ENCODE results near the gene WIF1. TPM values are rescaled to one million over a fixed set of nuclear protein-coding genes. Genes with fewer than 3 reads are reported as not detected.

Gene WIF1
- total RNA-seq, 1 donor from 2014 or later: 4.1 TPM

GRCh38 chr12:65019696-65020234 is 101.3 kb downstream of the WIF1 start:
- DNase-seq: no peak

GRCh38 chr12:65016881-65017650 is 104.0 kb downstream of the WIF1 start:
- DNase-seq: no peak

GRCh38 chr12:65015850-65016249 is 105.3 kb downstream of the WIF1 start:
- DNase-seq: no peak

- DNase-seq: no peak
Observed at GRCh38 chr12:65014504-65015271, 106.4 kb downstream of the WIF1 start.

- no peak for DNase-seq
Observed at GRCh38 chr12:65010437-65010836, 110.7 kb downstream of the WIF1 start.

- no peak for DNase-seq
Observed at GRCh38 chr12:65005716-65006115, 115.4 kb downstream of the WIF1 start.

- no peak for DNase-seq
Observed at GRCh38 chr12:65004270-65004669, 116.8 kb downstream of the WIF1 start.

Small RNAs within 50 kb of the gene (small RNA-seq; reads per million reads assigned to genes)
- not detected for gene RNU6-166P

Other genes with a start within 250 kb of the WIF1 start
- gene LEMD3, start 48.3 kb upstream of the WIF1 start, total RNA-seq: 89.8 TPM
- gene MSRB3, start 157.4 kb upstream of the WIF1 start, total RNA-seq: 3.9 TPM